HepG2 (cell line): ENCODE data around the gene IFIT1. TPM values are rescaled to one million over a fixed set of nuclear protein-coding genes. Genes with fewer than 3 reads are reported as not detected.
A peak's percentile ranks its signal among the peaks of the same experiment; 100 is the strongest.

Experiments
- ARNTL ChIP-seq: sonication (generic); formaldehyde crosslinking; IDR thresholded peaks from 2 replicates; pipeline ENCODE4 v1.4.0; 2020; ENCODE audit warnings: mild to moderate bottlenecking, missing genetic modification reagents
- ASH2L ChIP-seq: fragments of 300-600, 200-600 bp; sonication (generic); IDR thresholded peaks from 2 replicates; pipeline ENCODE4 v1.7.0; 2017; ENCODE audit warnings: low read depth, mild to moderate bottlenecking, moderate library complexity, mixed read lengths, low read length; ENCODE audit not compliant: insufficient read length
- CEBPG ChIP-seq: IDR thresholded peaks from 2 replicates; pipeline ENCODE4 v1.6.1; 2016
- CREB3 ChIP-seq: sonication (generic); formaldehyde crosslinking; IDR thresholded peaks from 2 replicates; pipeline ENCODE4 v1.5.0; 2020; ENCODE audit warnings: missing genetic modification reagents
- DRAP1 ChIP-seq: IDR thresholded peaks from 2 replicates; pipeline ENCODE4 v1.6.1; 2016; ENCODE audit warnings: missing genetic modification reagents, missing compliant biosample characterization
- HOXA9 ChIP-seq: sonication (generic); formaldehyde crosslinking; IDR thresholded peaks from 2 replicates; pipeline ENCODE4 v1.8.1; 2022; ENCODE audit warnings: missing genetic modification reagents, mild to moderate bottlenecking, moderate library complexity, borderline replicate concordance
- IRF2 ChIP-seq: IDR thresholded peaks from 2 replicates; pipeline ENCODE4 v1.6.1; 2018; ENCODE audit warnings: missing genetic modification reagents, missing compliant biosample characterization
- IRX3 ChIP-seq: sonication (generic); formaldehyde crosslinking; IDR thresholded peaks from 2 replicates; pipeline ENCODE4 v1.8.1; 2023; ENCODE audit warnings: mild to moderate bottlenecking, low read depth, missing genetic modification reagents, borderline replicate concordance
- MEF2D ChIP-seq: sonication (generic); formaldehyde crosslinking; IDR thresholded peaks from 2 replicates; pipeline ENCODE4 v1.5.1; 2020; ENCODE audit warnings: mild to moderate bottlenecking, missing genetic modification reagents
- PHF21A ChIP-seq: sonication (generic); formaldehyde crosslinking; IDR thresholded peaks from 2 replicates; pipeline ENCODE4 v1.5.0; 2020; ENCODE audit warnings: mild to moderate bottlenecking, missing genetic modification reagents
- POLR2A ChIP-seq, 2 experiments: IDR thresholded peaks; 2 replicates each; pipeline ENCODE4 v1.6.1; 2011; ENCODE audit warnings: low read depth in 2 of 2, low read length in 2 of 2, mild to moderate bottlenecking in 1 of 2, moderate library complexity in 1 of 2; ENCODE audit not compliant: insufficient read depth in 1 of 2
- RORA ChIP-seq: sonication (generic); formaldehyde crosslinking; IDR thresholded peaks from 2 replicates; pipeline ENCODE4 v1.5.0; 2020; ENCODE audit warnings: mild to moderate bottlenecking, missing genetic modification reagents, moderate library complexity
- STAG1 ChIP-seq: sonication (generic); formaldehyde crosslinking; IDR thresholded peaks from 2 replicates; pipeline ENCODE4 v1.4.0; 2020; ENCODE audit warnings: missing genetic modification reagents
- ZFP36 ChIP-seq: fragments of 150-350 bp; IDR thresholded peaks from 2 replicates; pipeline ENCODE4 v1.6.1; 2018; ENCODE audit warnings: borderline replicate concordance, low read length, low read depth; ENCODE audit not compliant: partially characterized antibody
- polyA plus RNA-seq, 8 experiments: library from polyadenylated mRNA; depleted of rRNA in 3 of 8; stranded (reverse) in 7 of 8; unstranded in 1 of 8; fragments of >200 nt; fragmentation: Illumina TruSeq in 4 of 8; extraction: Trizol in 4 of 8; gene quantifications; 2 replicates each; pipeline versions ENCODE4 v1.2.1 to v1.2.3, GENCODE V29; 2011 to 2016; ENCODE audit warnings: low read depth in 4 of 8, missing spikeins in 1 of 8, mixed read lengths in 1 of 8; ENCODE audit not compliant: insufficient read depth in 1 of 8
- total RNA-seq, 5 experiments: library from RNA; depleted of rRNA; stranded (reverse); fragments of >200 nt; fragmentation: Illumina TruSeq; extraction: Trizol; gene quantifications; 2 replicates each; pipeline ENCODE4 v1.2.3, GENCODE V29; 2016; ENCODE audit warnings: low read depth in 1 of 5
- TF ChIP-seq, protein P1 (sequence below), 2 experiments: sonication (generic) in 1 of 2; formaldehyde crosslinking in 1 of 2; IDR thresholded peaks; 2 replicates each; pipeline versions ENCODE4 v1.4.0 to v1.6.1; 2018 to 2020; ENCODE audit warnings: missing genetic modification reagents in 2 of 2, borderline replicate concordance in 1 of 2, low read depth in 1 of 2, mild to moderate bottlenecking in 1 of 2, missing biosample characterization in 1 of 2
- TF ChIP-seq, protein P2 (sequence below), 2 experiments: sonication (generic) in 1 of 2; formaldehyde crosslinking in 1 of 2; IDR thresholded peaks; 2 replicates each; pipeline versions ENCODE4 v1.4.0 to v1.6.1; 2016 to 2020; ENCODE audit warnings: borderline replicate concordance in 1 of 2, low read depth in 1 of 2, mild to moderate bottlenecking in 1 of 2, missing genetic modification reagents in 1 of 2

IFIT1 gene
- total and polyA plus RNA-seq, 2 of the 13 experiments (the other 11 are each of a cell fraction or from before 2014, with no cell fraction given) = 1.5 to 5.5 TPM

- TF ChIP-seq DRAP1 = peak; percentile 44; the same call in 1 of the 2 replicates
- no peak for TF ChIP-seq RORA (CRISPR knock-in tag)
- TF ChIP-seq STAG1 (CRISPR knock-in tag) = peak; percentile 10; the same call in 1 of the 2 replicates
- 0 out of 2 replicates have a peak, but pooled peaks have one; percentile 15 for TF ChIP-seq CEBPG
- no peak for TF ChIP-seq HOXA9 (CRISPR knock-in tag)
- TF ChIP-seq POLR2A (IDR thresholded peaks at IDR 0.05; ENCODE audit: insufficient read depth in 1 of 2, low read depth in 2 of 2, low read length in 2 of 2) = 0 out of 4 replicates have a peak, but pooled peaks of 1 of the 2 experiments have one; percentile 32
- TF ChIP-seq ASH2L = peak; percentile 75
- no peak for TF ChIP-seq MEF2D (CRISPR knock-in tag)
- TF ChIP-seq IRX3 (CRISPR knock-in tag) = no peak
- TF ChIP-seq ZFP36 = no peak
- TF ChIP-seq ARNTL = 0 out of 2 replicates have a peak, but pooled peaks have one; percentile 50
- peak; percentile 96 for TF ChIP-seq IRF2 (CRISPR knock-in tag)
- no peak for TF ChIP-seq CREB3
- TF ChIP-seq, protein P1, sequence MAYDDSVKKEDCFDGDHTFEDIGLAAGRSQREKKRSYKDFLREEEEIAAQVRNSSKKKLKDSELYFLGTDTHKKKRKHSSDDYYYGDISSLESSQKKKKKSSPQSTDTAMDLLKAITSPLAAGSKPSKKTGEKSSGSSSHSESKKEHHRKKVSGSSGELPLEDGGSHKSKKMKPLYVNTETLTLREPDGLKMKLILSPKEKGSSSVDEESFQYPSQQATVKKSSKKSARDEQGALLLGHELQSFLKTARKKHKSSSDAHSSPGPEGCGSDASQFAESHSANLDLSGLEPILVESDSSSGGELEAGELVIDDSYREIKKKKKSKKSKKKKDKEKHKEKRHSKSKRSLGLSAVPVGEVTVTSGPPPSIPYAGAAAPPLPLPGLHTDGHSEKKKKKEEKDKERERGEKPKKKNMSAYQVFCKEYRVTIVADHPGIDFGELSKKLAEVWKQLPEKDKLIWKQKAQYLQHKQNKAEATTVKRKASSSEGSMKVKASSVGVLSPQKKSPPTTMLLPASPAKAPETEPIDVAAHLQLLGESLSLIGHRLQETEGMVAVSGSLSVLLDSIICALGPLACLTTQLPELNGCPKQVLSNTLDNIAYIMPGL (CRISPR knock-in tag; IDR thresholded peaks at IDR 0.05; ENCODE audit: borderline replicate concordance in 1 of 2, low read depth in 1 of 2) = peak in 1 of 2 experiments; percentile 26; a peak in 1 of 4 replicates
- TF ChIP-seq PHF21A (CRISPR knock-in tag) = 0 out of 2 replicates have a peak, but pooled peaks have one; percentile 56
- TF ChIP-seq, protein P2, sequence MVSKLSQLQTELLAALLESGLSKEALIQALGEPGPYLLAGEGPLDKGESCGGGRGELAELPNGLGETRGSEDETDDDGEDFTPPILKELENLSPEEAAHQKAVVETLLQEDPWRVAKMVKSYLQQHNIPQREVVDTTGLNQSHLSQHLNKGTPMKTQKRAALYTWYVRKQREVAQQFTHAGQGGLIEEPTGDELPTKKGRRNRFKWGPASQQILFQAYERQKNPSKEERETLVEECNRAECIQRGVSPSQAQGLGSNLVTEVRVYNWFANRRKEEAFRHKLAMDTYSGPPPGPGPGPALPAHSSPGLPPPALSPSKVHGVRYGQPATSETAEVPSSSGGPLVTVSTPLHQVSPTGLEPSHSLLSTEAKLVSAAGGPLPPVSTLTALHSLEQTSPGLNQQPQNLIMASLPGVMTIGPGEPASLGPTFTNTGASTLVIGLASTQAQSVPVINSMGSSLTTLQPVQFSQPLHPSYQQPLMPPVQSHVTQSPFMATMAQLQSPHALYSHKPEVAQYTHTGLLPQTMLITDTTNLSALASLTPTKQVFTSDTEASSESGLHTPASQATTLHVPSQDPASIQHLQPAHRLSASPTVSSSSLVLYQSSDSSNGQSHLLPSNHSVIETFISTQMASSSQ (IDR thresholded peaks at IDR 0.05; ENCODE audit: low read depth) = 0 out of 2 replicates have a peak, but pooled peaks have one; percentile 16
- TF ChIP-seq, protein P2 (CRISPR knock-in tag; IDR thresholded peaks at IDR 0.05; ENCODE audit: borderline replicate concordance) = no peak
Measured at GRCh38 chr10:89391907-89392756, at the start of gene IFIT1 (continued).
